GM06990 (cell line): Measurements from ENCODE around the gene RICTOR.

ENCODE experiments used
- DNase-seq: peaks from one replicate; pipeline ENCODE4 v3.0.0-alpha.2; 2011; ENCODE audit not compliant: insufficient read length; ENCODE audit errors: extremely low read depth
- H3K27me3 ChIP-seq: replicated peaks from 2 replicates; pipeline ENCODE4 v1.6.0; 2011; ENCODE audit warnings: low read length; ENCODE audit not compliant: control insufficient read depth, insufficient read depth
- H3K36me3 ChIP-seq: 2 replicates; pipeline ENCODE4 v1.5.1; 2011; ENCODE audit warnings: low read length; ENCODE audit not compliant: control insufficient read depth, insufficient read depth
- H3K4me3 ChIP-seq: replicated peaks from 2 replicates; pipeline ENCODE4 v1.5.1; 2011; ENCODE audit warnings: low read depth, mild to moderate bottlenecking, control low read depth, low read length
- TF ChIP-seq, protein P1 (sequence below): IDR thresholded peaks from 2 replicates; pipeline ENCODE4 v1.5.1; 2011; ENCODE audit warnings: low read length, control low read depth, mild to moderate bottlenecking, inconsistent platforms; ENCODE audit not compliant: insufficient read depth, poor library complexity, severe bottlenecking

RICTOR gene

DNA sequence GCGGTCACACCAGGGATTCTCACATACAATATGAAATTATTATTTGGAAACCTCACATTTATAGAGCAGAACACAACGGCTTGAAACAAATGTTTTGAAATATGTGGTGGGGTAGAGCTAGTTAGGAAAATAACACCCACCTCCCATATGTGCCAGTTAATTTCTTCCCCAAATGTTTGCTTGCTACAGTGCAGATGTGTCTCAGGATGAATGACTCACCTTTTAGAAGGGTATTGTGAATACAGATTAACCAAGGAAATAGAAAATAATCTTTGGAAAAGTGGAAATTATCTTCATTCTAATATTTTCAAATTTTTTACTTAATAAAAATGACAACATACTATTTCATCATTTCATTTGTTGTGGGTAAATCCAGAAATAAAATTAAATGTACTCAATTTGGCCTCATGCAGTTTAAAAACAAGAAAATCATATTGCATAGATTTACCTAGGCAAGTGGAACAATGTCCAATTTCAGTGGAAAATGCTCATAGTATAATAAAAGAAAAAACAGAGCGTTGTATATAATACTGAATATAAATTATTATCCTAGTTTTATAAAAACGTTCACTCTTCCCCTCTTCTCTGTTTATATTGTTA is 39.3 kb upstream of the RICTOR start:
- Histone ChIP-seq H3K27me3 (no peaks in the 10 kb centered on the region), H3K4me3 (no peak overlapping the region), H3K36me3 (no peaks in the 10 kb centered on the region)
- DNase-seq = no peak
- TF ChIP-seq, protein P1, sequence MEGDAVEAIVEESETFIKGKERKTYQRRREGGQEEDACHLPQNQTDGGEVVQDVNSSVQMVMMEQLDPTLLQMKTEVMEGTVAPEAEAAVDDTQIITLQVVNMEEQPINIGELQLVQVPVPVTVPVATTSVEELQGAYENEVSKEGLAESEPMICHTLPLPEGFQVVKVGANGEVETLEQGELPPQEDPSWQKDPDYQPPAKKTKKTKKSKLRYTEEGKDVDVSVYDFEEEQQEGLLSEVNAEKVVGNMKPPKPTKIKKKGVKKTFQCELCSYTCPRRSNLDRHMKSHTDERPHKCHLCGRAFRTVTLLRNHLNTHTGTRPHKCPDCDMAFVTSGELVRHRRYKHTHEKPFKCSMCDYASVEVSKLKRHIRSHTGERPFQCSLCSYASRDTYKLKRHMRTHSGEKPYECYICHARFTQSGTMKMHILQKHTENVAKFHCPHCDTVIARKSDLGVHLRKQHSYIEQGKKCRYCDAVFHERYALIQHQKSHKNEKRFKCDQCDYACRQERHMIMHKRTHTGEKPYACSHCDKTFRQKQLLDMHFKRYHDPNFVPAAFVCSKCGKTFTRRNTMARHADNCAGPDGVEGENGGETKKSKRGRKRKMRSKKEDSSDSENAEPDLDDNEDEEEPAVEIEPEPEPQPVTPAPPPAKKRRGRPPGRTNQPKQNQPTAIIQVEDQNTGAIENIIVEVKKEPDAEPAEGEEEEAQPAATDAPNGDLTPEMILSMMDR = no peak

DNA sequence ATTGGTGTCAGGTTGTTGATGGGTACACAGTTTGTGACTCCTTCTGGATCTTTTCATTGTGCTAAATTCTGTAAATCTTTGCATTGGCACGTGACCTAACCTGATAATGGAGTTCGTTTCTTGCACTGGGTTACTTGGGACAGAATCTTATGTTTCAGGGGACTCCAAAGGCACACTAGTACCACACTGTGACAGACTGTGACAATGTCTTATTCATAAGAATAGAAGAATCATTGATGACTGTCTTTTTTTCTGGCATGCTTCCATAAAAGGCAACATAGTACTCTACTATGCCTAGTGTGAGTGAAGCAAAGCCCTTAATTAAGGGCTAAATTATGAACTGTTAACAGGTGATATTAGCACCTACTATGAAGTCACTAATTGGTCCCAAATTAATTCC is 35.4 kb upstream of the RICTOR start:
- H3K36me3 ChIP-seq = no peaks in the 10 kb centered on the region

DNA sequence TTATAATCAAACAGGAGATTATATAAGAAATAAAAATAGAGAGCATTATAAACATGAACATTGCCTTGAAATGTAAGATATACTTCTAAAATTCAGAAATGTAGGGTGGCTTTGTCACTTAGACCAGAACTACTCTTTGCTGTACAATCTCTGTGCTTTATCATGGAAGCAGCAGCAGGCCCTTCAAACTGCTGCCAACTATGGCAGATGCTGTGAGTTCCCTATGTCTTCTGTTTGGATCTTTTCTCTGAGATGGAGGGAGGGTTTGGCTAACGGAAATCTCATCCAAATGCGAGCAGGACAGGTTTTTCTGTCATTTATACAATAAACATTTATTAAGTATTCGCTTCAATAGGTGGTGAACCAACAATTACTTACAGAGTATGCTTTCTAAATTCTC is 34.8 kb upstream of the RICTOR start:
- DNase-seq = no peak
- Histone ChIP-seq H3K4me3 (no peak overlapping the region), H3K36me3 (no peaks in the 10 kb centered on the region), H3K27me3 (no peaks in the 10 kb centered on the region)
- TF ChIP-seq, protein P1 = no peak

More for the DNA sequence above, 35.4 kb upstream of the RICTOR start:
- DNase-seq = no peak
- TF ChIP-seq, protein P1 = no peak
- Histone ChIP-seq H3K27me3 (no peaks in the 10 kb centered on the region), H3K4me3 (no peak overlapping the region)

DNA sequence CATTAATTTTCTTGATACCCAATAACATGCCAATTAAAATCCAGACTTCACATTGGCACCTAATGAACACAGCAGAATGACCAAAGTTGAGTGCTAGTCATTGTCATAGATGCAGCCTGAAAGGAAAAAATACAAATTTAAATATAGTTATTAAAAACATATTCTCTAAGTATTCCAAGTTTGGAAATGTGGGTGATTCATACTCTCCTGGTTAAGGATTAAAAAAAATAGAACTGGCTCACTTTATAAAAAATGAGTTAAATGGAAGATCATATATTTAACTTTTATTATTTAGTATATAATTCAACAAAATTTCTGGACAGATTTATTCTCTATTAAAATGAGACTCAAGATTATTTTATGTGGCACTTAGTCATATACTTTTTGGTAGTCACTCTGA is 33.2 kb upstream of the RICTOR start:
- H3K36me3 ChIP-seq = no peaks in the 10 kb centered on the region
- no peak for DNase-seq
- no peak overlapping the region for H3K4me3 ChIP-seq

DNA sequence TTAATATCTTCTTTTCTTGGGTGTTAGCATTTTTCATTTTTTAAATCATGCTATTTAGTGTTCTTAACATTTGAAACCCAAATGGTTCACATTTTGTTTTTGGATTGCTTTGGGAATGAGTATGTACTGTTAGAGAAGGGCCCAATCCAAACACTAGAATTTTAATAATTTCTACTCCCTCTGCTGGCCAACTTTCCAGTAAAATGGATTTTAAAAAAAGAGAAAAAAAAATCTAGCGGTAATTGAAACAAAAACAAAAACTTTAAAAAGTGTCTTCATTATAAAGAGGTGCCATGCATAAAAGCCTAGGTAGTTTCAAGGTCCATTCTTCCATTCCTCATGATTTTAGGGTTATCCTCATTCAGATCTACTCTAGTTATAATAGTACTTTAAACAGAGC is 32.1 kb upstream of the RICTOR start:
- Histone ChIP-seq H3K4me3 (no peak overlapping the region), H3K36me3 (no peaks in the 10 kb centered on the region), H3K27me3 (no peaks in the 10 kb centered on the region)
- DNase-seq = no peak
- TF ChIP-seq, protein P1 = peak; percentile 11

More for the DNA sequence above, 33.2 kb upstream of the RICTOR start:
- TF ChIP-seq, protein P1 = no peak
- H3K27me3 ChIP-seq = no peaks in the 10 kb centered on the region

- TF ChIP-seq, protein P1 = no peak
- Histone ChIP-seq H3K27me3 (no peaks in the 10 kb centered on the region), H3K36me3 (no peaks in the 10 kb centered on the region), H3K4me3 (no peak overlapping the region)
- DNase-seq = no peak
Measured at GRCh38 chr5:39104221-39104620, 30.0 kb upstream of the RICTOR start.
